H1 (cell line): ENCODE data around the gene HMGA1.

ENCODE experiments used
- CBX5 ChIP-seq: fragments of 300-800, 300-1000 bp; sonication (generic); IDR thresholded peaks from 2 replicates; pipeline ENCODE4 v1.7.1; 2016; ENCODE audit warnings: antibody characterized with exemption, low read length, low read depth
- JUN ChIP-seq: IDR thresholded peaks from 2 replicates; pipeline ENCODE4 v1.6.1; 2011; ENCODE audit warnings: low read depth, mild to moderate bottlenecking, improper control_type of control experiment, low read length
- JUND ChIP-seq: IDR thresholded peaks from 2 replicates; pipeline ENCODE4 v1.6.1; 2011; ENCODE audit warnings: mild to moderate bottlenecking, improper control_type of control experiment, low read length
- POLR2AphosphoS5 ChIP-seq: IDR thresholded peaks from 2 replicates; pipeline ENCODE4 v1.6.1; 2011; ENCODE audit warnings: low read depth, low read length
- RFX5 ChIP-seq: IDR thresholded peaks from 2 replicates; pipeline ENCODE4 v1.6.1; 2011; ENCODE audit warnings: low read depth, low read length, improper control_type of control experiment, borderline replicate concordance
- YY1 ChIP-seq: IDR thresholded peaks from 2 replicates; pipeline ENCODE4 v1.6.1; 2011; ENCODE audit warnings: low read depth, mild to moderate bottlenecking, low read length
- TF ChIP-seq, protein P1 (sequence below), 3 experiments: IDR thresholded peaks; 1 replicate in 2 of 3; 2 replicates in 1 of 3; pipeline versions ENCODE4 v1.5.1 to v1.6.1; 2011; ENCODE audit warnings: low read length in 3 of 3, mild to moderate bottlenecking in 3 of 3, inconsistent platforms in 2 of 3, low read depth in 1 of 3, moderate library complexity in 1 of 3; ENCODE audit not compliant: insufficient read depth in 1 of 3; ENCODE audit errors: control extremely low read depth in 1 of 3

- no peak for TF ChIP-seq JUN
- no peak for TF ChIP-seq YY1
- TF ChIP-seq, protein P1, sequence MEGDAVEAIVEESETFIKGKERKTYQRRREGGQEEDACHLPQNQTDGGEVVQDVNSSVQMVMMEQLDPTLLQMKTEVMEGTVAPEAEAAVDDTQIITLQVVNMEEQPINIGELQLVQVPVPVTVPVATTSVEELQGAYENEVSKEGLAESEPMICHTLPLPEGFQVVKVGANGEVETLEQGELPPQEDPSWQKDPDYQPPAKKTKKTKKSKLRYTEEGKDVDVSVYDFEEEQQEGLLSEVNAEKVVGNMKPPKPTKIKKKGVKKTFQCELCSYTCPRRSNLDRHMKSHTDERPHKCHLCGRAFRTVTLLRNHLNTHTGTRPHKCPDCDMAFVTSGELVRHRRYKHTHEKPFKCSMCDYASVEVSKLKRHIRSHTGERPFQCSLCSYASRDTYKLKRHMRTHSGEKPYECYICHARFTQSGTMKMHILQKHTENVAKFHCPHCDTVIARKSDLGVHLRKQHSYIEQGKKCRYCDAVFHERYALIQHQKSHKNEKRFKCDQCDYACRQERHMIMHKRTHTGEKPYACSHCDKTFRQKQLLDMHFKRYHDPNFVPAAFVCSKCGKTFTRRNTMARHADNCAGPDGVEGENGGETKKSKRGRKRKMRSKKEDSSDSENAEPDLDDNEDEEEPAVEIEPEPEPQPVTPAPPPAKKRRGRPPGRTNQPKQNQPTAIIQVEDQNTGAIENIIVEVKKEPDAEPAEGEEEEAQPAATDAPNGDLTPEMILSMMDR (IDR thresholded peaks at IDR 0.05; ENCODE audit: control extremely low read depth in 1 of 3, insufficient read depth in 1 of 3, low read depth in 1 of 3, low read length in 3 of 3): no peak
- no peak for TF ChIP-seq CBX5
- TF ChIP-seq JUND: no peak
- no peak for TF ChIP-seq RFX5
- TF ChIP-seq POLR2AphosphoS5: no peak; the same call in 1 of the 2 replicates
Measured at GRCh38 chr6:34242252-34243130, 5.8 kb downstream of the HMGA1 start.
